Jurkat, Clone E6-1 (cell line): ENCODE results near the gene C19orf44.

Source experiments
- DNase-seq: peaks from one replicate; pipeline ENCODE4 v3.0.0-alpha.2; 2011; ENCODE audit warnings: low read depth, low spot score
- H3K4me3 ChIP-seq: 2 replicates; pipeline ENCODE4 v1.5.1; 2011; ENCODE audit warnings: mild to moderate bottlenecking, low read length, control low read depth, moderate library complexity

The C19orf44 gene

DNA sequence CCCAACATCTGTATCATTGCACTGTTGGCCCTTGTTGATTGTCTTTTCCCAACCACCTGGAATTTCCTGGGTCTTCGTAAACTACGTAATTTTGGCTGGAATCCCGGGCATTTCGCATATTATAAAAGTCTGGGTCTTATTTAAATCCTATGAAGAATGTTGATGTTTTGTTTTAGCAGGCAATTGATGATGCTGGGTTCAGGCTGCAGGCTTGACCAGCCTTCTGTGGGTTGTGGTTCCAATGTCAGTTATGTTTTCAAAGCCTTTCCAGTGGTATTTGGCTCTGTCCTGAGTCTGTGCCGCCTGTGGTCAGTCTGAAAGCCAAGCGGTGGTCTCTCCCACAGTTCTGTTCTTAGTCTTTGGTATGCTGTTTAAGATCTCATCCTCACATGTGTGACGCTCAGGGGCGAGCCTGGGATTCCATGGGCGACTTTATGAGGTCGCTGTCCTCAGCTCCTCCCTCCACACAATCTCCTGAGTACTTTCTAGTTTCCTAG, 63.6 kb downstream of the C19orf44 start:
- no peak overlapping the region for H3K4me3 ChIP-seq

DNA sequence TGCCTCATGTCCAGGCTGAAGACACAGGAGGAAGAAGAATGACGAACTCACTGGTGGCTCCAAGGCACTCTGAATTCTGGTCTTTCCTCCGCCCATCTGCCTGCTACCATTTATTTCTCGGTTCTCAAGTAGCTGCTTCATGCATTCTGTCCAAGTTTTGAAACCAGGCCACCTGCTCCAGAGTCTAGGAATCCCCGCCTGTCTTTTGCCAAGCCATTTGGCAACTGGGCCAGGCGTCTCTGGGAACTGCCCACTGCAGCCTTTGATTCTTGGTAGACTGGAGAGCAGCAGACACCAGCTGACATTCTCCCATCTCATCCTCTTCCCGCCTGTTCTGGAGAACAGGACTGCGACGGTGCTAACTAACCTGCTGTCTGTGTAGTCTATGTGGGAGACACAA, 65.2 kb downstream of the C19orf44 start:
- DNase-seq: no peak
- H3K4me3 ChIP-seq: no peak overlapping the region

More for the DNA sequence above, 63.6 kb downstream of the C19orf44 start:
- DNase-seq: no peak

DNA sequence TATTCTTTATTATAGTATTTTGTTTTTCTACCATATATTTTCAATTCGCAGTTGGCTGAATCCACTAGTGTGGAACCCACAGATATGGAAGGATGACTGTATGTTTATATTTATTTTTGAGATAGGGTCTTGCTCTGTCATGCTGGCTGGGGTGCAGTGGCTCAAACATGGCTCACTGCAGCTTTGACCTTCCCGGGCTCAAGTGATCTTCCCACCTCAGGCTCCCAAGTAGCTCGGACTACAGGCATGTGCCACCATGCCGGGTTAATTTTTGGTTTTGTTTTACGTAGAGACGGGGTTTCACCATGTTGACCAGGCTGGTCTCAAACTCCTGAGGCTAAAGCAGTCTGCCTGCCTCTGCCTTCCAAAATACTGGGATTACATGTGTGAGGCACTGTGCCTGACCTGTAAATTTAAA, 66.4 kb downstream of the C19orf44 start:
- H3K4me3 ChIP-seq: no peak overlapping the region
- no peak for DNase-seq

DNA sequence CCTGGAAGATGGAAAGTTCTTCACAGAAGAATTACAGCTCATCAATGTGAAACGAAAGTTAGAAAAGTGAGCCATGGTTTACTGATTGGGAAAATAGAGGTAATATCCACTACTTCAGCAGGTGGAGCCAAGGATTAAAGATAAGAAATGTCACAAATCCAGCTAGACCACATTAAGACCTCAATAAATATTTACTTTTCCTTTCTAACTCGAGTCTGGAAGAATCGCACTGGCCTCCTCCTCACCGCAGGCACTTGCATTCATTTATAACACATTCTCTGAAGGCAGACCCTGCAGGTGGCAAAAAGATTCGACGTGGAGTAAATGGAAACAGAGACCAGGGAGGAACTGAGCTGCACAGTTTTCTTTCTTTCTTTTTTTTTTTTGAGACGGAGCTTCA, 68.6 kb downstream of the C19orf44 start:
- DNase-seq: no peak

DNA sequence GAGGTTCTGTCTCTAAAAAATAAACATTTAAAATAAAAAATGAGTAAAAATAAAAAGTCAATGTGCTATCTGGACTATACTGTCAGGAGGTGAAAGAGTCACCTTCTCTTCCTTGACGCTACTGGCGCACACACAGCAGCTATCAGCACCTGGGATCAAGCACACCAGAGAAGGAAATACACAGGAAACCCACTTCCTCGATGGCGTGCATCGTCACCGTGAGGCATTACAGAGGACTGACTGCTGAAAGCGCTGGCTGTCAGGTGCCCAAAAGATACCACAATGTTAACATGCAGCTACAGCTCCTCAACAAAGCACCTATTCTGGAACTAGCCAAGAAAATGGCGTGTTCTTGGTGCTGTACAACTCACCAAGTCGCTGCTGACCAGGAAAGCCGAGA, 70.0 kb downstream of the C19orf44 start:
- peak; percentile 97 for DNase-seq
- peak overlapping the region; percentile 29 for H3K4me3 ChIP-seq

More for the DNA sequence above, 68.6 kb downstream of the C19orf44 start:
- H3K4me3 ChIP-seq: no peak overlapping the region

DNA sequence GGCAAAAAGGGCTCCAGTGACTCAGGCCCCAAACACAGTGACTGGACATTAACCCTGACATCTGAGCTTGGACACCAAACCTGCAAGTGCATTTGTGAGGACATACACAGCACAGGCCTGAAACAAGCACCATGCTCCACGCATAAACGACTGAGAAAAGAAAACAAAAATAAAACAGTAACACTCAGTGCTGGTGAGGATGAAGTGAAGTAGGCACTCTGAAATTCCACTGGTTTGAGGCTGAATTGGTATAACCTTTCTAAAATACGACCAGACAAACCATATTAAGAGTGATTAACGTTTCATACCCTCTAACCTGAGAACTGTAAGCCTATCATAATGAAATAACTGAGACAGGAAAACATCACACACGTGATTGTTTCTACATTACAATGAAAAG, 70.5 kb downstream of the C19orf44 start:
- no peak for DNase-seq
- H3K4me3 ChIP-seq: peak overlapping the region; percentile 29

DNA sequence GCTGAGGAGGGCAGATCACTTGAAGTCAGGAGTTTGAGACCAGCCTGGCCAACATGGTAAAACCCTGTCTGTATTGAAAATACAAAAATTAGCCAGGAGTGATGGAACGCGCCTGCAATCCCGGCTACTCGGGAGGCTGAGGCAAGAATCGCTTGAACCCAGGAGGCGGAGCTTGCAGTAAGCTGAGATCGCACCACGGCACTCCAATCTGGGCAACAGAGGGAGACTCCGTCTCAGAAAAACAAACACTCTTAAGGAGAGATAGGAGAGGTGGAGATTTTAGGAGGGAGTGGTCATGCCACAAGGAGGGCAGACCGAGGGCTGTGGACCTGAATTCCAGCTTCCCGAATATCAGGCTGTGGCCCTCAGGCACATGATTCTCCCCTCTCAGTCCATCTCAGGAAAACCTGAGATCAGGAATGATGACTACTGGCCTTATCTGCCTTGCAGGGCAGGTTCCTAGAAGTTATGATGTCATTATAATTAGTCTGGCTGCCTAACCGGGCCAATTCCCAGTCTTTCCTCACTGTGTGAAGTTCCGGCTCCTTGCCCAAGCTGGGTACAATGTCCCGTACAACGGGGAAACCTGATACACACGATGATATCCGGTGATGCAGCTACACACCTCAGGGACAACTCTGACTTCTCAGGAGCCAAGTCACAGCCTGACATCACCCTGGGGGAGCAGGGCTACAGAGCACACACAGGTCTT, 73.6 kb downstream of the C19orf44 start:
- DNase-seq: no peak
- no peak overlapping the region for H3K4me3 ChIP-seq
